ENCODE measurements around the gene BAIAP2L1.
"Not testable (repeated sequence)": the region's sequence is repeated elsewhere in the genome, so short reads cannot be mapped to it uniquely, and the experiment has no call there.

The BAIAP2L1 gene

DNA sequence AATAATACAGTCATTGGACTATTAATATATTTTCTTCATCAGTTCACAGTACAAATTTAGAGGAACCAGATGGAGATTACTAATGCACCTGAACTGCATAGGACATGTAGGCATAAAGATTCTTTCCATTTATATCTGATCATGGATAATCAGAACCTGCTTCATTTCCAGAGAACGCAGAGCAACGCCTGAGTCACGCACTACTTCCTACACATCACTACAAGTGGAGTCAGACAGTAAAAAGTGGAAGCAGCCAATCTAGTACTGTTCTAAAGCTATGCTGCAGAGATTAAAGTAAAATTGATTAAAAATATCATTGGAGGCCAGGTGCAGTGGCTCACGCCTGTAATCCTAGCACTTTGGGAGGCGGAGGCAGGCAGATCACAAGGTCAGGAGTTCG lies 76.1 kb downstream of the BAIAP2L1 start:
- TF ChIP-seq, protein P1, sequence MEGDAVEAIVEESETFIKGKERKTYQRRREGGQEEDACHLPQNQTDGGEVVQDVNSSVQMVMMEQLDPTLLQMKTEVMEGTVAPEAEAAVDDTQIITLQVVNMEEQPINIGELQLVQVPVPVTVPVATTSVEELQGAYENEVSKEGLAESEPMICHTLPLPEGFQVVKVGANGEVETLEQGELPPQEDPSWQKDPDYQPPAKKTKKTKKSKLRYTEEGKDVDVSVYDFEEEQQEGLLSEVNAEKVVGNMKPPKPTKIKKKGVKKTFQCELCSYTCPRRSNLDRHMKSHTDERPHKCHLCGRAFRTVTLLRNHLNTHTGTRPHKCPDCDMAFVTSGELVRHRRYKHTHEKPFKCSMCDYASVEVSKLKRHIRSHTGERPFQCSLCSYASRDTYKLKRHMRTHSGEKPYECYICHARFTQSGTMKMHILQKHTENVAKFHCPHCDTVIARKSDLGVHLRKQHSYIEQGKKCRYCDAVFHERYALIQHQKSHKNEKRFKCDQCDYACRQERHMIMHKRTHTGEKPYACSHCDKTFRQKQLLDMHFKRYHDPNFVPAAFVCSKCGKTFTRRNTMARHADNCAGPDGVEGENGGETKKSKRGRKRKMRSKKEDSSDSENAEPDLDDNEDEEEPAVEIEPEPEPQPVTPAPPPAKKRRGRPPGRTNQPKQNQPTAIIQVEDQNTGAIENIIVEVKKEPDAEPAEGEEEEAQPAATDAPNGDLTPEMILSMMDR (IDR thresholded peaks at IDR 0.05; ENCODE audit: extremely low read depth, insufficient read depth, missing control alignments): no peak
- DNase-seq (ENCODE audit: low spot score): no peak
- in situ Hi-C loops (cut with MboI; ENCODE audit: low pct_unique_long_range_greater_than_20kb, low sequenced_read_pairs, unreplicated experiment): loop anchor here (25.0 kb wide), 1 partner anchor 538 kb away; the partner anchor contains the start of gene TMEM130

DNA sequence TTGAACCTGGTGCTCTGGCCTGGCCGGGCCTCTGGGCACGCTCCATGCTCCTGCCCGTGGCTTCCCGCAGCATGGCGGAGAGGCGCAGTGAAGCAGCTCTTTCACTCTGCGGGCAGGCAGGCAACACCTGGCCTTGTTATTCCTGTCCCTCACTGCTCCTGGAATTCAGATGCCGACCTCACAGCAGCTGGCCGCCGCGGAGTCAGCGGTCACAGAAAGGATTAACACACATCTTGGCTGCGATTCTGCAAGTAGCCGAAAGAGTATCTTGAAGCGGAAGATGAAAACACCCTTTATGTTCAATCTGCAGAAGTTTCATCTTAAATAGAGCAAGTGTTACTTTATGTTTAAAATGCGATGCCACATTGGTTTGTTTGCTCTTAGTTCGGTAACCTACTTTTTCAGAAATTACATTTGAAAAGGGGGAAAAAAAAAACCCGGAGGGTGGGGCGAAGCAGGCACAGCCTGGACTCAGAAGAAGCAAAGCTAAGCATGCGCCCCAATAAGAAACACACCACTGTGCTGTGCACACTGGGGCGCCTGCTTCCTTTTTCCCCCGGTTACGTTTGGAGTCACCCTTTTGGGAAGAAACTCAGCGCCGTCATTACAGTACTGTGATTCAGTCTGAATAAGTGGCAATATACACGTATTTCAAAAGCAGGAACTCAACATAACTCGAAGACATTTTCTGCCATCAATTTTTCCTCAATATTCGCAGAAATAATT lies 77.1 kb downstream of the BAIAP2L1 start:
- TF ChIP-seq, protein P1 (IDR thresholded peaks at IDR 0.05; ENCODE audit: extremely low read depth, insufficient read depth, missing control alignments): no peak
- in situ Hi-C loops (cut with MboI; ENCODE audit: low pct_unique_long_range_greater_than_20kb, low sequenced_read_pairs, unreplicated experiment): loop anchor here (25.0 kb wide), 1 partner anchor 539 kb away; the partner anchor contains the start of gene TMEM130
- no peak for DNase-seq (ENCODE audit: low spot score)

DNA sequence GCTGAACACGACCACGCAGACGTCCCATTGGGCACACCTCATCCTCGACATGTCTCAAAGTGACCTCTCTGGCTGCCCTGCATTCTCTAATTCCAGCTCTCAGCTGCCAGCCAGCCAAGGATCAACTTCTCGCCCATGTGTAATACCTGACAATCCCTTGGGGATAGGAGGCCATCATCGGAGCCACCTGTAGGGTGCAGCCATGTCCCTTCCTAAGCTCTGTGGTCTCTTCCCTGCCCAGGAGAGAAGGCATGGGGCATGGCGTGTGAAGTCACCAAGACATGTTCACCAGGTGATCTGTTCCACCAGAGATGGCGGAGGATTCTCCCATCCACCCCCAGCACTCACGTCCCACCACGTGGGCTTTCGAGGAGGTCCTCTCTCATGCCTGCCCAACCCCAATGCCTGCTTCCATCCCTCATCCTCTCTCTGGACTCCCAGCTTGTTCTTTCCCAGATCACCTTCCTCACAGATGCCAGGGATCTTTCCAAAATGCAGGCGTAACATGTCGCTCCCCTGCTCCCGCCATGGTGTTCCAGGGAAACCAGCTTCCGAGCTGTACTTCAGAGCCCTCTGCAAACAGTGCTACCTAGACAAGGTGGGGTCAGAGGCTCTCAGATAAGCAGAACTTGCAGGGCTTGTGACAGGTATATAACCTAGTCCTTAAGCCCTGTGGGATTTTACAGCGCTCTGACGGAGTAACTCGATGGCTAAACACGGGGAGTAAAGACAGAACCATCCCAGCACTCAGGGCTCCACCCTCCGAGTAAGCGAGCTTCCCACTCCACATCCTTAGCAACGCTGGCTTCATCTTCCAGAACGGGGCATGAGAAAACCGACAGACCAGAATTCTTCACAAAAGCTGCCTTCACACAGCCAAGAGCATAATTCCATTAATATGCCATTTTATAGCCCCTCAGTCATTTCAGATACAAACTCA lies 78.3 kb downstream of the BAIAP2L1 start:
- DNase-seq (ENCODE audit: low spot score): no peak
- in situ Hi-C loops (cut with MboI; ENCODE audit: low pct_unique_long_range_greater_than_20kb, low sequenced_read_pairs, unreplicated experiment): loop anchor here (25.0 kb wide), 1 partner anchor 540 kb away; the partner anchor contains the start of gene TMEM130
- TF ChIP-seq, protein P1 (IDR thresholded peaks at IDR 0.05; ENCODE audit: extremely low read depth, insufficient read depth, missing control alignments): no peak

DNA sequence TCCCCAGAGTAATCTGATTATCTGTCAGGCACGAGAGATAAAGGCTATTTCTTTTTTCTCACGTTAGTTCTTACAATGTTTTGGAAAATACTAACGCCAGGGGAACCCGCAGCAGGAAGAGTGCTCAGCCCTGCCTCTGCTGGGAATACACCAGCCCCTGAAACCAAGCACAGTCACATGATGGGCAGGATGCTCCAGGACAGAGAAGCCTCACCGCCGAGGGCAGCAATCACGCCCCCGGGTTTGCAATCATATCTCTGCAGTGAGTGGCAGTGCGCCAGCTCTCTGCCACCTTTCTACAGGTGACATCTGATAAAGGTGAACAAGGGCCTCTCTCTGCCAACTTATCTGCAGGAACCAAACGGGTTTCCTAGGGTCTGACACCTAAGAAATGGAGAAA lies 79.6 kb downstream of the BAIAP2L1 start:
- DNase-seq (ENCODE audit: low spot score): no peak
- in situ Hi-C loops (cut with MboI; ENCODE audit: low pct_unique_long_range_greater_than_20kb, low sequenced_read_pairs, unreplicated experiment): loop anchor here (25.0 kb wide), 1 partner anchor 541 kb away; the partner anchor contains the start of gene TMEM130

DNA sequence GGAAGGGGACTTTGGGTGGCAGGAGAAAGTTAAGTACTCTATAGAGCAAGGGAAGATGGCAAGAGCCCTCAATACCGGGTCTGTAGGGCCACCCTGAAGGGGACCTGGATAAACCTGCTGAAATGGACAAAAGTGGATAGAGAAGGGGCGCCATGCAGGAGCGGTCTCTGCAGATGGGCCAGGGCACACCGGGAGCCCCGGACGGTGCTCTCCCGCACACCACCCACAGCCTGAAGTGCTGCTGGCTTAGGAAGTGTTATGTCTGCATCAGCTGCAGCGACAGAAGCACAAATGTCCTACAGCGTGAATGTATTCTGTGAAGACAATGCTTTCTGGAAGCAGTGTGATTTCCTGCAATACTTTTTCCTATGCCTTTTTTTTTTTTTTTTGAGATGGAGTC lies 81.7 kb downstream of the BAIAP2L1 start:
- TF ChIP-seq, protein P1 (IDR thresholded peaks at IDR 0.05; ENCODE audit: extremely low read depth, insufficient read depth, missing control alignments): no peak
- no peak for DNase-seq (ENCODE audit: low spot score)
- in situ Hi-C loops (cut with MboI; ENCODE audit: low pct_unique_long_range_greater_than_20kb, low sequenced_read_pairs, unreplicated experiment): loop anchor here (10.0 to 25.0 kb wide), 2 partner anchors 96 to 543 kb away; partner anchors contain the start of gene TMEM130

More for the DNA sequence above, 79.6 kb downstream of the BAIAP2L1 start:
- TF ChIP-seq, protein P1 (IDR thresholded peaks at IDR 0.05; ENCODE audit: extremely low read depth, insufficient read depth, missing control alignments): no peak

DNA sequence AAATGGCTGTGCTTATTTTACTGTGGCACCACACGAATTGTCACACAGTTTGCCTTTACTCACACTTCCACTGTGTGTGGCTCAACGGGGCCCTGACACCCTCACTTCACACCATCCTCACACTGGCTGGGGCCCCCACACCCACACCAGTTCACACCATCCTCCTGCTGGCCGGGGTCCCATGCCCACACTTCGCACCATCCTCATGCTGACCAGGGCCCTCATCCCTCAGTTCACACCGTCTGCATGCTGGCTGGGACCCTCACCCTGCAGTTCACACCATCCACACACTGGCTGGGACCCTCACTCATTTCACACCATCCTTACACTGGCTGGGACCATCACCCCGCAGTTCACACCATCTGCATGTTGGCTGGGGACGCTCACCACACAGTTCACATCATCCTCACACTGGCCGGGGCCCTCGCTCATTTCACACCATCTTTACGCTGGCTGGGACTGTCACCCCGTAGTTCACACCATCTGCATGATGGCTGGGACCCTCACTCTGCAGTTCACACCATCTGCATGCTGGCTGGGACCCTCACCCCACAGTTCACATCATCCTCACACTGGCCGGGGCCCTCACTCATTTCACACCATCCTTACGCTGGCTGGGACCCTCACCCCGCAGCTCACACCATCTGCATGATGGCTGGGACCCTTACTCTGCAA lies 83.4 kb downstream of the BAIAP2L1 start:
- in situ Hi-C loops (cut with MboI; ENCODE audit: low pct_unique_long_range_greater_than_20kb, low sequenced_read_pairs, unreplicated experiment): loop anchor here (10.0 to 25.0 kb wide), 2 partner anchors 97 to 545 kb away; partner anchors contain the start of gene TMEM130
- TF ChIP-seq, protein P1 (IDR thresholded peaks at IDR 0.05; ENCODE audit: extremely low read depth, insufficient read depth, missing control alignments): no peak
- no peak for DNase-seq (ENCODE audit: low spot score)

DNA sequence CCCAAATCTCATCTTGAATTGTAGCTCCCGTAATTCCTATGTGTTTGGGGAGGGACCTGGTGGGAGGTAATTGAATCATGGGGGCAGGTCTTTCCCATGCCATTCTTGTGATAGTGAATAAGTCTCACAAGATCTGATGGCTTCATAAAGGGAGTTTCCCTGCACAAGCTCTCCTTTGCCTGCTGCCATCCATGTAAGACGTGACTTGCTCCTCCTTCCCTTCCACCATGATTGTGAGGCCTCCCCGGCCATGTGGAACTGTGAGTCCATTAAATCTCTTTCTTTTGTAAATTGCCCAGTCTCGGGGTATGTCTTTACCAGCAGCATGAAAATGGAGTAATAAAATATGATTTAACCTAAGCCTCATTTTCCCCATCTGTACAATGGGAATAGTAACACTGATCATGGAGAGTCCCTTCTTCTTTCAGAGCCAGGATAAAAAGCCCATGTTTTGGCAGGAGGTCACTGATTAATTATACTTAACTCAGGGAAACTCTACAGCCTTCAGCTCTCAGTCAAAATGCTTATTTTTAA lies 84.8 kb downstream of the BAIAP2L1 start:
- not testable (repeated sequence) for DNase-seq (ENCODE audit: low spot score)
- in situ Hi-C loops (cut with MboI; ENCODE audit: low pct_unique_long_range_greater_than_20kb, low sequenced_read_pairs, unreplicated experiment): loop anchor here (10.0 to 25.0 kb wide), 2 partner anchors 99 to 546 kb away; partner anchors contain the start of gene TMEM130

Data from GM13977 (cell line).